Measurements from ENCODE around the gene ADORA1. TPM values are rescaled to one million over a fixed set of nuclear protein-coding genes. Genes with fewer than 3 reads are reported as not detected.

Gene ADORA1
- total RNA-seq, 1 experiment from 2014 or later: 1.5 TPM

- Mint-ChIP-seq H3K27ac (ENCODE audit: unreplicated experiment) (no peak overlapping the region), H3K36me3 (ENCODE audit: insufficient read depth, unreplicated experiment) (no peaks in the 10 kb centered on the region), H3K4me1 (ENCODE audit: low read depth, unreplicated experiment) (no peaks in the 10 kb centered on the region), H3K27me3 (ENCODE audit: unreplicated experiment) (peaks cover 82% of the 10 kb centered on the region), H3K4me3 (ENCODE audit: low read depth, unreplicated experiment) (no peak overlapping the region), H3K9me3 (ENCODE audit: low read depth, unreplicated experiment) (no peaks in the 10 kb centered on the region)
- no peak for DNase-seq
- no TSS peak for BruUV-seq (replicated peaks)
- intact Hi-C loops (cut with micrococcal nuclease; ENCODE audit: unreplicated experiment): no loop called here
- CTCF ChIA-PET: no interaction called here
- TF ChIP-seq CTCF (IDR thresholded peaks at IDR 0.05; ENCODE audit: unreplicated experiment): no peak
Measured at GRCh38 chr1:203210350-203210749, 82.8 kb downstream of the ADORA1 start.

- no peak overlapping the region for H3K27ac Mint-ChIP-seq (ENCODE audit: unreplicated experiment)
- CTCF ChIA-PET: no interaction called here
- no peak for DNase-seq
- no peaks in the 10 kb centered on the region for H3K4me1 Mint-ChIP-seq (ENCODE audit: low read depth, unreplicated experiment)
- no peaks in the 10 kb centered on the region for H3K9me3 Mint-ChIP-seq (ENCODE audit: low read depth, unreplicated experiment)
- peaks cover 88% of the 10 kb centered on the region for H3K27me3 Mint-ChIP-seq (ENCODE audit: unreplicated experiment)
- no peaks in the 10 kb centered on the region for H3K36me3 Mint-ChIP-seq (ENCODE audit: insufficient read depth, unreplicated experiment)
- no peak for TF ChIP-seq CTCF (IDR thresholded peaks at IDR 0.05; ENCODE audit: unreplicated experiment)
- no TSS peak for BruUV-seq (replicated peaks)
- intact Hi-C loops (cut with micrococcal nuclease; ENCODE audit: unreplicated experiment): no loop called here
- no peak overlapping the region for H3K4me3 Mint-ChIP-seq (ENCODE audit: low read depth, unreplicated experiment)
Measured at GRCh38 chr1:203210988-203211387, 83.5 kb downstream of the ADORA1 start.

GRCh38 chr1:203211812-203212211 is 84.3 kb downstream of the ADORA1 start:
- DNase-seq: no peak
- H3K9me3 Mint-ChIP-seq (ENCODE audit: low read depth, unreplicated experiment): no peaks in the 10 kb centered on the region
- H3K27me3 Mint-ChIP-seq (ENCODE audit: unreplicated experiment): peaks cover 93% of the 10 kb centered on the region
- no peaks in the 10 kb centered on the region for H3K36me3 Mint-ChIP-seq (ENCODE audit: insufficient read depth, unreplicated experiment)
- H3K4me1 Mint-ChIP-seq (ENCODE audit: low read depth, unreplicated experiment): no peaks in the 10 kb centered on the region
- CTCF ChIA-PET: interaction anchor here (1.0 kb wide), 1 partner anchor 45 kb away, joined by 4 read pairs; no protein-coding TSS in a partner anchor
- intact Hi-C loops (cut with micrococcal nuclease; ENCODE audit: unreplicated experiment): no loop called here
- H3K27ac Mint-ChIP-seq (ENCODE audit: unreplicated experiment): no peak overlapping the region
- no peak for TF ChIP-seq CTCF (IDR thresholded peaks at IDR 0.05; ENCODE audit: unreplicated experiment)
- no peak overlapping the region for H3K4me3 Mint-ChIP-seq (ENCODE audit: low read depth, unreplicated experiment)
- no TSS peak for BruUV-seq (replicated peaks)

- H3K4me1 Mint-ChIP-seq (ENCODE audit: low read depth, unreplicated experiment): no peaks in the 10 kb centered on the region
Measured at GRCh38 chr1:203213126-203213525, 85.6 kb downstream of the ADORA1 start.

More at GRCh38 chr1:203213126-203213525, 85.6 kb downstream of the ADORA1 start:
- CTCF ChIA-PET: no interaction called here
- TF ChIP-seq CTCF (IDR thresholded peaks at IDR 0.05; ENCODE audit: unreplicated experiment): no peak
- Mint-ChIP-seq H3K27me3 (ENCODE audit: unreplicated experiment) (peaks cover 93% of the 10 kb centered on the region), H3K9me3 (ENCODE audit: low read depth, unreplicated experiment) (no peaks in the 10 kb centered on the region), H3K4me3 (ENCODE audit: low read depth, unreplicated experiment) (no peak overlapping the region), H3K36me3 (ENCODE audit: insufficient read depth, unreplicated experiment) (no peaks in the 10 kb centered on the region), H3K27ac (ENCODE audit: unreplicated experiment) (no peak overlapping the region)
- intact Hi-C loops (cut with micrococcal nuclease; ENCODE audit: unreplicated experiment): no loop called here
- DNase-seq: no peak
- no TSS peak for BruUV-seq (replicated peaks)
